NOMO-1 treated with dmso at 0.1 percent for 144 hours (cell line): ENCODE data around the gene XRCC3.

Experiments
- DNase-seq: peaks from one replicate; lab custom pipeline; 2025; ENCODE audit not compliant: unreplicated experiment; lab: John Stamatoyannopoulos, UW

Gene XRCC3

DNA sequence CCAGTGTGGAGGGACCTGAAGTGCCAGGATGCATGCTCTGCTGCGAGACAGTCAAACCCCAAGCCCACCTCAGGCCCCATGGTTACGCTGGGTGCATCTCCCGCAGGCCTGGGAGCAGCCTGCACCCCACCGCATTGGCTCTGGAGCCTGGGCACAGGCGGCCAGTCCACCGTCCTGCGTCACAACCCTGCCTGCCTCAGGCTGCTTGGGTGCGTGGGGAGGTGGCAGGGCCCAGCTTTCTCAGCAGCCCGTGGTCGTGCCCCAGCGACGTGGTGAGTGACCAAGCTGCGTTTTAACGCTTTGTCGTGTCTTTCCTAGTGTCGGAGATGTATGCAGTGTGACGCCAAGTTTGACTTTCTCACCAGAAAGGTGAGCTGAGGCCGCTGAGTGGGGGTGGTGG, 11.2 kb upstream of the XRCC3 start:
- DNase-seq, result no peak

DNA sequence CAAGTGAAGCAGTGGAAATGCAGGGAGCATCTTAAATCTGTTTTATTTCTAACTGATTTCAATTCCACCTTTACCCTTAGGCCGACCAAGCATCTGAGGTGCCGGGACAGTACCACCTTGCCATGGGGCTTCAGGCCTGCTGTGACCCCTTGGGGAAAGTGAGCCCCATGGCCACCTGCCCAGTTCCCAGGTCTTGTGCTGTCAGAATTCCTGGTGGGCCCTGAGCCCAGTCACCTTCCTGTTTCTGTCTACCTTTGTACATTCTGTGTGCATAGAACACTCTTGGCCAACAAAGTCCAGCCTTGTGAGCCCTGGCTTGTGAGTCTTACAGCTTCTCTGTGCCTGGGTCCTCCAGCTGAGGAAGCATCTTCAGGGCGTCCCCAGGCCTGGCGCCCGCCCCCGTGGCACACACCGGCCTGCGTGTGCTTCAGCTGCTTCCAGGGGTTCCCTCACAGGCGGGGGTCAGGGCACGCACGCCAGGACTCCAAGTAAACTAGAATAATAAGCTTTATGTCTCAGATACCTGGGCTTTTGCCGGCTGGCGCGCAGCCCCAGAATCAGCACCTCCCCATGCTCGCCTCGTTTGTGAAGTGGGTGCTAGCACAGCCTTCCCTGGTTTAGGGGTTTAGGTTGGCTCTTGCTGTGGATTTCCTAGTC, 10.6 kb upstream of the XRCC3 start:
- DNase-seq, result no peak

GRCh38 chr14:103725001-103725682, 9.9 kb upstream of the XRCC3 start:
- no peak for DNase-seq

DNA sequence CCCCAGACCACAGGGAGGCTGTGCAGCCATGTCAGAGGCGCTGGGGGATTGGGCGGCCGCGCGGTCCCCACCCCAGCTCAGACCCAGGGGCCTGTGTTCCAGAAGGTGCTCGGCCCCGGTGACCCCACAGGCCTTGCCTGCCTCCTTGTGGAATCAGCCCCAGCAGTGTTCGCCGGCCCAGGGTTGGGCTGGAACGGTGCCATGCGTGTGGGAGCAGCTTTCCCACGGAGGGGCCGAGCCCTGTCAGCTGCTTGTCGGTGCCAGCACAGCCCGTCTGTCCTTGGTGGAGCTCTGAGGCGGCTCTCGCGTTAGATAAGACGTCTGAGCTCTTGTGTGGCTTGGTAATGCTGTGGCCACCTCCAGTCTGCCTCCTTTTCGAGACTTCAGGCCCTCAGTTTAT, 8.9 kb upstream of the XRCC3 start:
- DNase-seq, result no peak

GRCh38 chr14:103723748-103724081, 8.5 kb upstream of the XRCC3 start:
- DNase-seq, result no peak

DNA sequence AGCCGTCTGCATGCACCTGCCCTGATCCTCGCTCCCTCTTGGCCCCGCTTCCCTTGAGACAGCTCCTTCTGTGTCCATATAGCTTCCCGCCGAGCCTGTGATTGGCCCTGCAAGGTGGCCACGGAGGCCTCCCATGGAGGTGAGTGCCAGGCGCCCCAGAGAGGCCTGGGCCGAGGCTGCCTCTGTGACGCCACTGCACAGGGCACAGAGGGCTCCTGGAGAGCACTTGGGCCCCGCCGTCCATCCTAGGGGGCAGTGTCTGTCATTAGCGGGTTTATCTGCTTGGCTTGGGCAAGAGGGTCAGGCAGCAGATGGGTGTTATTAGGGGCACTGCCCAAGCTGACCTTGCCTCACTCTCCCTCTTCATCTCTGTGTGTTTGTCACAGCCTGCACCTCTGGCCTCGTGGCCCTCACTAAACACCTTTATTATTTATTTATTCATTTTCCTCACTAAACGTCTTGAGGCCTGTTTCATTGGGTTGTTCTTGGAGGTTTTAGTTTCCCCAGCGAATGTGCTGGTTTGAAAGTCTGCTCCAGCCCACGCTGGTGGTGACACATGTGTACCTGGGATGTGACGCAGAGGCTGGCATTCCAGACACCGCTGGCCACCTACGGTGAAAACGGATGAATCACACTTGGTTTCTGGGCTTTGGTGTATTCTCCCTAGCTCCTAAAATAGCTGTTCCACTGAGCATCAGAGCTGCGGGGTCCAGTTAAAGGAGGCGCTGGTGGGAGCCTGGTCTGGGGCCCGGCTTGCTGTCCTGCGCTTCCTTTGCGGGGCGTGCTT, 6.3 kb upstream of the XRCC3 start:
- DNase-seq, result no peak

GRCh38 chr14:103719751-103720150, 4.5 kb upstream of the XRCC3 start:
- DNase-seq, result no peak

DNA sequence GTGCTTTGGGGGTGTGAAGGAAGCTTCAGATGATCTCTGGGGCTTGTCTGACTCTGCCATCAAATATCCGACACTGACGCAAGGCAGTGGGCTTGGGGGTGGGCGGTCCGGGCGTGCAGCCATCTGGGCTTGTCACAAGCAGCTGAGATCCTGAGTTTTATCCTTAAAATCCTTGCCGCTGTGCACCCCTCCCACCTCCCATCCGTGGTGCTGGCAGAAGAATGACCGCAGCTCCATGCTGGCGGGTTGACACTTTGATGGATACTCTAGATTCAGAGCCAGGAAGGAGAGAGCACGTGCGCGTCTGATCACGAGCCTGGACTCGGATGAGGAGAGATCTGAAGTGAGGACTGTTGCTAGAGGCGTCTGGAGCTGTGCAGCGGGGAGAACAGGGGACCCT, 3.3 kb upstream of the XRCC3 start:
- no peak for DNase-seq

DNA sequence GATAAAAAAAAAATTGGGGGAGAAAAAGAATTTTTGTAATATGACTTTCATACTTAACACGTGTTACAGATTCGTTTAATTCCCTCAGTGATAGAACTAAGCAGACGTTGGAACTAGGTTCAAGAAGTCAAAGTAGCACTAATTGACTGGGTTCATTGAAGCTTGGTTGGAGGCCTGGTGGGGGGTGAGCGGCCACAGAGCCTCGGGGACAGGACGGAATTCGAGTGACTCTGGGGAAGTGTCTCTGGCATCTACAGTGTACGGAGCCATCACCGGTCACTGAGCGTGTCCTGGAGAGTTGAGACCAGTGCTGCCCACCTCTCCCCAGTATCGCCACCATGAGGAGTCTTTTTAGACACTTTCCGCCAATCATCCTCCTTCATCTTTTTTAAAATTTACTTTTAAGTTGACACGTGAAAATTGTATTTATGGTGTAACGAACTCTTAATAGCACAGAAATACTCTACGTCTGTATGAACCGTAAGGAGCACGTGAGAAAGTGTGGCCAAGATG, 1.7 kb upstream of the XRCC3 start:
- no peak for DNase-seq

GRCh38 chr14:103716091-103716801, 995 bp upstream of the XRCC3 start:
- no peak for DNase-seq

DNA sequence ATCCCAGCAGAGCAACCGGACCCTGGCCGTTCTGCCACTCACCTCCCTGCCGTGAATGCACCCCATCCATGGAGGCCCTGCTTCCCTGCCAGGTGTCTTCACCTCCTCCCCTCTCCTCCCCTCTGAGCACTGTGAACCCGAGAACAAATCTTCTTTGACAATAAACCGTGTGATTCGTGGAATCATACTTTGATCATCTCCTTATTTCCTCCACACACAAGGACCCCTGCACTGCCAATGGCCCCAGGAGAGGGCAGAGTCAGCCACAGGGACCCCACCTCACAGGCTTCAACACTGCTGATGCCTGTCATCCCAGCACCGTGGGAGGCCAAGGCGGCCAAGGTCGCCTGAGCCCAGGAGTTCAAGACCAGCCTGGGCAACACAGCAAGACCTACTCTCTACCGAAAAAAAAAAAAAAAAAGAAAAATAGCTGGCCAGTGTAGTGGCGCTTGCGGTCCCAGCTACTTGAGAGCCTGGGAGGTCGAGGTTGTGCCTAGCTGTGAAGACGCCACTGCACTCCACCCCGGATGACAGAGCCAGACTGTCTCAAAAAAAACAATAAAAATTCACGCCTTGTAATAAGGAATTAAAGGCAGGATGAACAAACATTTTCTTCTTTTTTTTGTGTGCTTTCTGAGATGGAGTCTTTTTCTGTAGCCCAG, 1.1 kb downstream of the XRCC3 start:
- no peak for DNase-seq

DNA sequence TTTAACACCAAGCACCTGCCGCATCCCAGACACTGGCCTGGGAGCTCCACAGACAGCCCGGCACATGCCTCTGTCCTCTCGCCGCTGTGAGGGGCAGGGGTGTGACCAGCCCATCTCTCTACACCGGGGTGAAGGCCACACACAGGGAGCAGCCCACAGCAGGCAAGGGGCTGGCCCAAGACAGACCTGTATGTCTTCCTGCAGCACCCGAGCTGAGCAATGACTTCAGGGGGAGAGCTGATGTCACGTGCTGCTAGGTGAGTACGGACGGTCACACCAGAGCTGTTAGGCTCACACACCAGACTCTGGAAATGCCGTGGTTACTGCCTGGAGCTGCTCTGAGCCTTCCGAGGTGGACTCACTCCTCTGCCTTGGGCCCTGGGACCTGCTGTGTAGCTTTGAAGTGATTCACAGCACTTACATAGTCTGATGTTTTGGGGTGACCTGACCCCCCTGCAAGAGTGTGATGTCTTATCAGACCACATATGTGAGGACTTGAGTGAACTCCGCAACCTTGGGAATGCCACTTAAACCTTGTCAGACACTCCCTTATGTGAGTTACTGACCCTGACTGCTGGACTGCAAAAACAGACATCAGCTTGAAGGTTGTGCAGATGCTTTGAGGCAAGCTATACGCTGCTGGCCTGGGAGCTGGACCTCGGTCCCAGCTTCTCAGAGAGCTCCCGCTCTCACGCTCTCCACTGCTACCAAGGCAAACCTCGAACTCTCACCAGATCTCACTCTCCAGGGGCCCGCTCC, 1.8 kb downstream of the XRCC3 start:
- DNase-seq, result no peak

GRCh38 chr14:103712633-103713247, 2.5 kb downstream of the XRCC3 start:
- DNase-seq, result no peak

DNA sequence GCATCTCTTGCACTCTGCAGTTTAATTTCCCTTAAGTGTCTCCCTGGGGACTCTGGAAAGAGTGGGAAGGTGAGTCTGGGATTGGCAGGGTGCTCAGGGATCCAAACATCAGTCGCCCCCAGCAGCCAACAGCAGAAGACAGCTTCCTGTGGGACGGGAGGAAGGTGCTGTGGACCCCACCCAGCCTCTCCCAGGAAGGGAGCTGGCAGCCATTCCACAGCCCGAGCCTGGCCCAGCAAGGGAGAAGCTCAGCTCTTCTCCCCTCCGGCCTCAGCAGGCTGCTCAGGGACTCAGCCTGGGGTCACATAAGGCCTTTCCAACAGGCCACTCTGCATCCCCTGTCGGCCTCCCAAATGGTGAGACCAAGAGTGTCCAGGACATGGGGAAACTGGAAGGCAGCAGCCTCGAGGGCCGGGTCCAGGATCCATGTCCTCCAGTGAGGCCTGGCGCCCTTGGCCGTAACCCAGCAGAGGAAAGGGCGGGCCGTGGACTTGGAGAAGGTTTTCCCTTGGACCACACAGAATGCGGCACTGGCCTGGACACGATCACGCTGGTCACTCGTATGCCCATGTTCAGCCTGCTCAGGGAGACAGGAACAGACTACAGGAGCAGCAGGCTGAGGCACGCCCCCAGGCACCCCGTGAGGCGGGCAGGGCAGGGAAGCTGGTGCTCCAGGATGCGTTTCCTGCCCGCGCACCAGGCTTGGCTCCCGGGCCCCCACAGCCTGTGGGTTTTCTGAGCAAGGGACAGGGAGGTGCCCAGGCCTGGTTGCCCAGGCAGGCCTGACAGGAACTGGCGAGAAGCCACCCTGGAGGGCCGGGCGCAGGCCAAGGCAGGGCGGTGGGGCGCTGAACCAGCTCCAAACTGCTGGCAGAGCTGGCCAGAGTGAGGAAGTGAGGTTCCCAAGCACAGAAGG, 3.5 kb downstream of the XRCC3 start:
- DNase-seq, result no peak

DNA sequence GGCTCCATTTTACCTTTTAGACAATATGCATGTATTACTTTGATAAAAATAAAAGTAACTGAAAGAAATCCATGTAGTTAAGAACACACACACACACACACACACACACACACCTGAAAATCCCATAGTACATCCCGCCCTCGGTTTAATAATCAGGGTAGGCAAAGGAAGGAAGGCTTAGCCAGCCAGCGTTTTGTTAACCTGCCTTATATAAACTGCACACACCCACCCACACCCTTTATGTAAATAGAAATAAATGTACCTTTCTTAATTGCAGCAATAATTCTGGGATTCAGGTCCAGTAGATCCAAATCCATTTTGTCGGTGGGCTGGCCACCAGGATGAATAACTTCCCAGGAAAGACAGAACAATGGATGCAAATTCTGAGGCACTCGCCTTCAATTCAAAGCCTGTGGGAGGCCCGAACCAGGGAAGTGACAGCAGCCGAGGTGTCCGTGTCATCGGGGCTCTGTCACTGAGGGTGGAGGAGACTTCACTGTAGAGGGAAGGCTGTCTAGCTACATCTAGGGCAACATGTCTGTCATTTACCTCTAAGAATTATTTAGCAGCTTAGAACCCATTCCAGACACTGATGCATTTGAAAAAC, 4.4 kb downstream of the XRCC3 start:
- no peak for DNase-seq

- no peak for DNase-seq
Observed at GRCh38 chr14:103709814-103710213, 5.4 kb downstream of the XRCC3 start.

- DNase-seq, result no peak
Observed at GRCh38 chr14:103708750-103709187, 6.5 kb downstream of the XRCC3 start.
